B cell (primary cell): ENCODE results near the gene CBARP.

Experiments
- CTCF ChIP-seq: fragments of 200-600 bp; IDR thresholded peaks from one replicate; pipeline ENCODE4 v1.8.0; 2022; ENCODE audit warnings: antibody characterized with exemption, mild to moderate bottlenecking
- EZH2 ChIP-seq: IDR thresholded peaks from 2 replicates; pipeline ENCODE4 v1.6.1; 2012; ENCODE audit warnings: borderline replicate concordance, low read depth, mild to moderate bottlenecking, moderate library complexity, low read length; ENCODE audit not compliant: insufficient read depth, poor library complexity, severe bottlenecking

GRCh38 chr19:1260749-1261537 is 23.1 kb upstream of the CBARP start:
- TF ChIP-seq EZH2: no peak
- TF ChIP-seq CTCF: no peak
